Measurements from ENCODE around the gene SACM1L.
"Not testable (repeated sequence)": the region's sequence is repeated elsewhere in the genome, so short reads cannot be mapped to it uniquely, and the experiment has no call there.

SACM1L gene

DNA sequence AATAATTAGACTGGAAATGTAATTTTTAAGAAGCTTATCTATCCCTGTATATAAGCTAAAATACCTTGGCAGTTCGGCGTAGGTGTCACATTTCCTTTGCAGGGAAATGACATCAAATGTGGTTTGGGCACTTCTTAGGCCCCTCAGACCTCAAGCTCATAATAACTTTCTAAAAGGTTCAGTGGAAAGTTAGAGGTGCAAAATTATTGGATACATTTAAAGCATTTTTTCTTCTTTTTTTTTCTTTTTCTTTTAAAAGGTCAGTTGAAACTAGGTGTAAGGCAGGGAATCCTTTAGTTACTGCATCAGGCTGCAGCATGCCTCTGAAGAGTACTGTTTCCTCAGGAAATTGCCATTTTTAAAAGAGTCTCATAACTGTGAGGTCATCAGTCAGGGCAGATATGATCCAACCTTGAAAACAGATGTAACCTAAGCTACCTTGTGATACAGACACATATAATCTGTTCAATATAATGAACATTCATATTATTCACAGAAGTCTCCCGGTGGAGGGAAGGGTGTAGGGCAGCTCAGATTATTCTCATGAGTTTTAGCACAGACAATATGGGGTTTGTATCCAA lies 4.8 kb downstream of the SACM1L start:
- peak; percentile 29 for DNase-seq (ENCODE audit: low spot score)

GRCh38 chr3:45695166-45695565 lies 6.0 kb downstream of the SACM1L start:
- not testable (repeated sequence) for DNase-seq (ENCODE audit: low spot score)

More for the DNA sequence above, 4.8 kb downstream of the SACM1L start:
- TF ChIP-seq CTCF (IDR thresholded peaks at IDR 0.05; ENCODE audit: extremely low read depth, missing control alignments): no peak

- no peak for DNase-seq (ENCODE audit: low spot score)
- TF ChIP-seq CTCF (IDR thresholded peaks at IDR 0.05; ENCODE audit: extremely low read depth, missing control alignments): no peak
These were observed 11.4 kb downstream of the SACM1L start for GRCh38 chr3:45700570-45701073.

DNA sequence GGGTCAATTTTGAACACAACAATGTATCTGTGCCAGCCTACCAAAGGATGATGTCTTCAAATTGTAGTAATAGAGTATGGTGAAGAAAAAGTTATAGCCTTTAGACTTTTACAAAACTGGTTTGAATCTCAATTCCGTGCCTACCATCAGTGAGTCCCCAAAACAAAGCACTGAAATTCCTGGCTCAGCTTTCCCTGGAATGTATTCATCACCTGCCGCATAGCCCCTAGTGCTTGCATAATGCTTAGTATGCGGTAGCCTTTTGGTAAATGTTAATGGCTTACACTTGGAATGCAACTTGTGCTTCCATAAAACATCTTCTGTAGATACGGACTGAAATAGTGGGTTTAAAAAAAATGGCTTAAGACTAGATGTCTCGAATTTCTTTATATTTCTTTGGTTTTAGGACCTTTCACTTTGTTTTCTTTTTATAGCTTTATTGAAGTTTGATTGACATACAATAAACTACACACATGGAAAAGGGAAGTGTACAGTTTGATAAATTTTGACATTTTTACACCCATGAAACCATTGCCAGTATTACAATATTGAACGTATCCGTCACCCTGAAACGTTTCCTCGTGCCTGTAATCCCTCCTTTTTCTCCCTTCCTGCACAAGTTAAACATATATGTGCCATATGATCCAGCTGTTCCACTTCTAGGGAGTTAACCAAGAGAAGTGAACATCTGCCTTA lies 12.1 kb downstream of the SACM1L start:
- DNase-seq (ENCODE audit: low spot score): no peak
- no peak for TF ChIP-seq CTCF (IDR thresholded peaks at IDR 0.05; ENCODE audit: extremely low read depth, missing control alignments)

DNA sequence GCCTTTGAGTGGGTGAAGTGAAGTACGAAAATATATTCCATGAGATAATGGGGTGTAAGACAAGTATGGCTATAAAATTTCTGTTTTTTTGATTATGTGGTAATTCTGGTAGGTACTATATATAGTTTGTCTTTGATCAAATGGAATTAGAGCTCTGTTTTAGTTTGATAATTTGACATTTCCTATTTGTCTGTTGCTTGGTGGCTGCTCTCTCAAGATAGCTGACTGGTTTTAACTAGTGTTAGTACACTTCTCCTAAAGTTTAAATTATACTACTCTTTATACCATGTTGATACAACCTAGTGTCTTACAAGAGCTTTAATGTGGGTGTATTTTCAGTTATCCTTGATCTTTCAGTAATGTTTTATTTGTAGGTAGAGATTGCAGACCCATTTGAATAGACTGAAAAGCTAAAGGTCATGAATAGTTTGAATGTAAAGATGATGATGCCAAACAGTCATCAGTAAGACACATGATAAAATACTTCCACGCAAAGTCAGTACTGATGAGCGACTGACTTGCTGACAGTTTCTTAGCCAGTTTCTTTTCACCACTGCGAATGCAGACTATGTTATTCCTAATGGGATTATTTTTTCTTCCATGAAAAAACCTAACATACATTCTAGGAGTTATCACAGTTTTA lies 15.2 kb downstream of the SACM1L start:
- DNase-seq (ENCODE audit: low spot score): no peak
- TF ChIP-seq CTCF (IDR thresholded peaks at IDR 0.05; ENCODE audit: extremely low read depth, missing control alignments): no peak

- no peak for DNase-seq (ENCODE audit: low spot score)
These were observed 16.9 kb downstream of the SACM1L start for GRCh38 chr3:45705839-45706808.

More at GRCh38 chr3:45705839-45706808, 16.9 kb downstream of the SACM1L start:
- no peak for TF ChIP-seq CTCF (IDR thresholded peaks at IDR 0.05; ENCODE audit: extremely low read depth, missing control alignments)

All from GM20000 (cell line).